HG03432 (cell line): ENCODE measurements around the gene KCNK15.

ENCODE experiments used
- ATAC-seq: cut with Tn5 transposase; IDR thresholded peaks from one replicate; pipeline ENCODE4 v1.9.1; 2021; ENCODE audit warnings: mild to moderate bottlenecking, moderate library complexity; ENCODE audit not compliant: unreplicated experiment

The KCNK15 gene

DNA sequence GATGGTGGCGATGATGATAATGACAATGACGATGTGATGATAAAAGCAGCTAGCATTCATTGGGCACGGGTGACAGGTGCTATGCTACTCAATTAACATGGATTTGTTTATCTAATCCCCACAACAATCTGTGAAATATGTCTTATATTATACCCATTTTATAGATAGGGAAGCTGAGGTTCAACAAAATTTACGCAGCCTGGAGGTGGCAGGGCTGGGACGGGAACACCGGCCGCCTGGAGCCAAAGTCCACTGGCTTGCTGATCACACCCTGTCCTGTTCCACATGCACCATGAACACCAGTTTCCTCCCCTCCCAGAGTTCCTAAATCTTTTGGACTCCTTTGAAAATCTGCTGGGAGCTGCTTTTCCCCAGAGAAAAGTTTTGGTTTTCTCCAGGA lies 41.6 kb downstream of the KCNK15 start:
- no peak for ATAC-seq

- no peak for ATAC-seq
These were observed 43.2 kb downstream of the KCNK15 start for GRCh38 chr20:44788706-44789456.

GRCh38 chr20:44790638-44791393 lies 45.2 kb downstream of the KCNK15 start:
- ATAC-seq: no peak

DNA sequence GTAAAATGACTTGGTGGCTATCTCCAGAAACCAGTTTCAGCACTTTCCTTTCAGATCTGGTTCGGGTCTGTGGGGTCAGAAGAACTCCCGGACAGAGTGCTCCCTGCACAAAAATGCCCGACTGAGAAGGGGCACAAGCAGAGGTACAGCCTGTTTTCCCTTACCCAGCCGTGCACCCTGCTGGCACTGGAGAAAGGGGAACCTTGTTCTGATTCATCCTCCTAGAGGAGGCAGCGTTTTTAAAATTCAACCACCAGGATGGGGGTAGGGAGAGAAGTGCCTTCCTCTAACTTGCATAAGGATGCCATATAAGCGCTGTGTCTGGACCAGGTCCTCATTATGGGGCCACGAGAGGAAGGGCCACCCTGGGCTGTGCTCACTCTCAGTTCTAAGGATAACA lies 47.1 kb downstream of the KCNK15 start:
- no peak for ATAC-seq

DNA sequence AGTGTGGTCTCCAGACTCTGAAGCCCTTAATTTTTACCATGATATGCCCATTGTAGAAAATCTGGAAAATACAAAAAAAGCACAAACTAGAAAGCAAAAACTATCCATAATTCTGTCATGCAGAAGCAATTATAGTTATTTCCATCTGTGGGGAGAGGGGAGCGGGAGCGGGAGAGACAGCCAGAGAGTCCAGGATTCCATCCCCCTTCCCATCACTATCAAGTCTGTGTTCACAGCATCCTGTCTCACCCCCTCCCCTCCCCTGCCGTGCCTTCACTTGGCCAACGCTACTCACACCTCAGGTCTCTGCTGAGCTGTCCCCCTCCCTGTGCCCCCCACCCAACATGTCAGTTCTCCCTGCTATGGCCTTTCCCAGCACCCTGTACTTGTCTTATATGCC lies 50.2 kb downstream of the KCNK15 start:
- ATAC-seq: no peak

GRCh38 chr20:44796311-44796710 lies 50.6 kb downstream of the KCNK15 start:
- ATAC-seq: no peak

DNA sequence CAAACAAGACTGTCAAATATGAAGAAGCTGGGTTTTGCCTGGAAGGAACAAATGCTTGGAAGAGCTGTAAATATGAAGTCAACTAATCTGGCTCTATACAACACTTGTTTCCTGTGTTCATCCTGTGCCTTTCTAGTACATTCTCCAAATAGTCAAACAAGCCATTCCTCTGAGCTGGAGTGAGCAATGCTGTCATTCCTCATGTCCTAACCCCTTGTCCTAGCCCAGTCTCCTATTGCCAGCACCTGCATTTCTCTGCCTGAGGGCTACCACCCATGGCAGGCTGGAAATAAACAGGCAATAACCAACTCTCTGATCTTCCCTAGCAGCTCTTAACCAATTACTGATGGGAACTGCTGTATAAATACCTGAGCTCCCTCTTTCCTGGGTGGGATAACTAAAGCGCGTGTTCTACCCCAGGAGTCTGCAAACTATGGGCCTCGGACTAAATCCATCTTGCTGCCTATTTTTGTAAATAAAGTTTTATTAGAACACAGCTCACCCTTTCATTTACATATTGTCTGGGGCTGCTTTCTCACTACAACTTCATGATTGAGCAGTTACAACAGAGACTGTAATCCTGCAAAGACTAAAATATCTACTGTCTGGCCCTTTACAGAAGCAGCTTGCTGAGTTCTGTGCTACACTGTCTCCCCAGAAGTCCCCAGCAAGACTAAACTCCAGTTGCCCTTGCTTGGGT lies 51.2 kb downstream of the KCNK15 start:
- no peak for ATAC-seq

GRCh38 chr20:44799691-44800090 lies 54.0 kb downstream of the KCNK15 start:
- no peak for ATAC-seq

DNA sequence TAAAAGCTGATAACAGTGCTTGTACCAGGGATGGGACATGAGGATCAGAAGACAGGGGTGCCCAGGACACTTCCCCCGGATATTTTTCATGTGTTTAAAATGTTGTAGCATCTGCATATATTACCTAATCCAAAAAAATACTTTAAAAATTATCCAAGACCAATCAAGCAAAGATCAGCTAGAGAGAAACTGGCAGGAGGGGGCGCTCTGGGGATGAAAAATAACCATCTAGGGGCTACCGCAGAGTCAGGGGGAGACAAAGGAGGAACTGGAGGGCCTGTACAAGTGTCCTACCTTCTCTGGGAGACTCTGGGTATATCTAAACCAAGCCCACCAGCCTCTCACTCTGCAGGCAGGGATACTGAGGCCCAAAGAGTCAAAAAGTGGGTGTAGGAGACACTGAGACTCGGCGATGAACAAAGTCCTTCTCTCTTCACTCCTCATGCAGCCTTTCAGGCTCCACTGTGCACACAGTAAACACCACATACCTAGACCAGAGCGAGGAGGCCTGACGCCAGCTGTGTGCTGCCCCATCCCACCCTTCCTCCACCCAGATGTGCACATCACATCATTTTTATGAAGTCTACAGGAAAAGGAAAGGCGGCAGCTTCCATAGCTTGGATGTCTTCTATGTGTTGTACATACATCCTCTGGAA lies 54.9 kb downstream of the KCNK15 start:
- ATAC-seq: no peak
